HEK293 (cell line): Measurements from ENCODE around the gene FRMD4A.

Experiments used
- CTCF ChIA-PET: fragments of 350-600 bp; formaldehyde crosslinking; extraction: SDS; loops from one replicate; lab custom pipeline; 2021; ENCODE audit warnings: antibody characterized with exemption; lab: Yijun Ruan, JAX
- POLR2A ChIA-PET: fragments of 300-600 bp; formaldehyde crosslinking; extraction: SDS; loops from one replicate; lab custom pipeline; 2020; ENCODE audit warnings: antibody characterized with exemption, inconsistent platforms; lab: Yijun Ruan, JAX
- H3K27ac ChIP-seq: fragments of 200-500 bp; sonication (Bioruptor generic); 2 replicates; pipeline ENCODE4 v1.5.1; 2014; ENCODE audit warnings: low read depth, low read length, control low read depth, inconsistent platforms; ENCODE audit errors: extremely low read depth
- H3K36me3 ChIP-seq, 2 experiments: fragments of 200-500 bp in 1 of 2; sonication (Bioruptor generic) in 1 of 2; 1 replicate in 1 of 2; 2 replicates in 1 of 2; pipeline ENCODE4 v1.5.1; 2014 to 2017; ENCODE audit warnings: inconsistent platforms in 2 of 2, low read length in 2 of 2; ENCODE audit not compliant: control insufficient read depth in 2 of 2, insufficient read depth in 1 of 2
- H3K4me1 ChIP-seq: fragments of 200-500 bp; sonication (Bioruptor generic); 2 replicates; pipeline ENCODE4 v1.5.1; 2014; ENCODE audit warnings: mild to moderate bottlenecking, low read length, inconsistent platforms; ENCODE audit not compliant: control insufficient read depth, insufficient read depth
- H3K4me3 ChIP-seq: 2 replicates; pipeline ENCODE4 v1.5.1; 2011; ENCODE audit warnings: low read depth, mild to moderate bottlenecking, control low read depth, low read length, moderate library complexity
- H3K9me3 ChIP-seq: fragments of 200-500 bp; sonication (Bioruptor generic); 2 replicates; pipeline ENCODE4 v1.5.1; 2014; ENCODE audit warnings: low read depth, low read length, inconsistent platforms; ENCODE audit not compliant: control insufficient read depth, insufficient read depth
- BCL11A ChIP-seq: fragments of 450-650 bp; formaldehyde crosslinking; IDR thresholded peaks from 2 replicates; pipeline ENCODE4 v1.5.1; 2016; ENCODE audit warnings: low read depth, missing biosample characterization, missing genetic modification characterization
- CTCF ChIP-seq: fragments of 450-650 bp; formaldehyde crosslinking; IDR thresholded peaks from 2 replicates; pipeline ENCODE4 v1.5.1; 2016; ENCODE audit warnings: missing biosample characterization, missing genetic modification characterization
- MZF1 ChIP-seq: fragments of 450-650 bp; formaldehyde crosslinking; IDR thresholded peaks from 2 replicates; pipeline ENCODE4 v1.5.1; 2017; ENCODE audit warnings: missing biosample characterization, missing genetic modification characterization, borderline replicate concordance
- PRDM6 ChIP-seq: fragments of 450-650 bp; formaldehyde crosslinking; IDR thresholded peaks from 2 replicates; pipeline ENCODE4 v1.5.1; 2017; ENCODE audit warnings: missing biosample characterization, missing genetic modification characterization
- SP2 ChIP-seq: fragments of 450-650 bp; formaldehyde crosslinking; IDR thresholded peaks from 2 replicates; pipeline ENCODE4 v1.5.1; 2016; ENCODE audit warnings: missing biosample characterization, missing genetic modification characterization
- ZNF121 ChIP-seq: fragments of 450-650 bp; formaldehyde crosslinking; IDR thresholded peaks from 2 replicates; pipeline ENCODE4 v1.5.1; 2016; ENCODE audit warnings: missing biosample characterization, missing genetic modification characterization
- ZNF37A ChIP-seq: fragments of 450-650 bp; IDR thresholded peaks from 2 replicates; pipeline ENCODE4 v1.5.1; 2018; ENCODE audit warnings: missing biosample characterization, missing genetic modification characterization
- ZNF416 ChIP-seq: fragments of 450-650 bp; formaldehyde crosslinking; IDR thresholded peaks from 2 replicates; pipeline ENCODE4 v1.5.1; 2016; ENCODE audit warnings: missing biosample characterization, missing genetic modification characterization
- ZNF433 ChIP-seq: fragments of 450-650 bp; formaldehyde crosslinking; IDR thresholded peaks from 2 replicates; pipeline ENCODE4 v1.5.1; 2016; ENCODE audit warnings: missing biosample characterization, missing genetic modification characterization, low read depth
- ZNF600 ChIP-seq: fragments of 450-650 bp; formaldehyde crosslinking; IDR thresholded peaks from 2 replicates; pipeline ENCODE4 v1.5.1; 2016; ENCODE audit warnings: missing biosample characterization, missing genetic modification characterization
- ZNF623 ChIP-seq: fragments of 450-650 bp; formaldehyde crosslinking; IDR thresholded peaks from 2 replicates; pipeline ENCODE4 v1.5.1; 2016; ENCODE audit warnings: missing biosample characterization, missing genetic modification characterization
- ZNF707 ChIP-seq: fragments of 450-650 bp; formaldehyde crosslinking; IDR thresholded peaks from 2 replicates; pipeline ENCODE4 v1.5.1; 2016; ENCODE audit warnings: missing biosample characterization, missing genetic modification characterization
- ZSCAN23 ChIP-seq: fragments of 450-650 bp; formaldehyde crosslinking; IDR thresholded peaks from 2 replicates; pipeline ENCODE4 v1.5.1; 2016; ENCODE audit warnings: missing biosample characterization, missing genetic modification characterization
- TF ChIP-seq, protein P1 (sequence below): fragments of 450-650 bp; formaldehyde crosslinking; IDR thresholded peaks from 2 replicates; pipeline ENCODE4 v1.5.1; 2016; ENCODE audit warnings: missing biosample characterization, missing genetic modification characterization
- TF ChIP-seq, protein P2 (sequence below): fragments of 450-650 bp; formaldehyde crosslinking; IDR thresholded peaks from 2 replicates; pipeline ENCODE4 v1.5.1; 2016; ENCODE audit warnings: missing biosample characterization, missing genetic modification characterization
- TF ChIP-seq, protein P3 (sequence below): fragments of 450-650 bp; formaldehyde crosslinking; IDR thresholded peaks from 2 replicates; pipeline ENCODE4 v1.5.1; 2016; ENCODE audit warnings: missing biosample characterization, missing genetic modification characterization

FRMD4A gene

DNA sequence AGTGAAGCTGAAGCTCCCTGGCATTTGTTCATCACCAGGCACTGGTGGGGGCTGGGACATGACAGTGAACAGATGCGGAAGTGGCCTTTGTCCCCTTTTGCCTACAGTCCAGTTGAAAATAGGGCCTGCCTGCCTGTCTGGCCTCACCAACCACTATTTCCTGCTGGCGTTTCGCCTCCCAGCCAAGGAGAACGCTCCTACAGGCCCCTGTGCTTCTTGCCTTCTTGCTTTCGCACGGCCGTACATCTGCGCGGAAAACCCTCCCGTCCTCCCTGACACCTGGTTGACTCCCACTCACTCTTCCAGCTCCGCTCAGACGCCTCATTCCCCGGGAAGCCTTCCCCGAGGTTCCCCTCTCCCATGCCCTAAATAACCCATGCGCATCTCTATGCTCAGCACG is 426.7 kb downstream of the FRMD4A start:
- Histone ChIP-seq H3K9me3 (no peaks in the 10 kb centered on the region), H3K36me3 (no peaks in the 10 kb centered on the region), H3K4me3 (no peak overlapping the region), H3K27ac (no peak overlapping the region), H3K4me1 (no peaks in the 10 kb centered on the region)
- TF ChIP-seq ZNF416 (tag by site-specific recombination) (no peak), ZNF600 (no peak), ZNF433 (tag by site-specific recombination) (no peak), ZSCAN23 (no peak), MZF1 (tag by site-specific recombination) (no peak)
- ChIA-PET POLR2A (no interaction called here), CTCF (interaction anchor here (1.4 kb wide), 1 partner anchor 15 kb away, joined by 6 read pairs; no protein-coding TSS in a partner anchor)

DNA sequence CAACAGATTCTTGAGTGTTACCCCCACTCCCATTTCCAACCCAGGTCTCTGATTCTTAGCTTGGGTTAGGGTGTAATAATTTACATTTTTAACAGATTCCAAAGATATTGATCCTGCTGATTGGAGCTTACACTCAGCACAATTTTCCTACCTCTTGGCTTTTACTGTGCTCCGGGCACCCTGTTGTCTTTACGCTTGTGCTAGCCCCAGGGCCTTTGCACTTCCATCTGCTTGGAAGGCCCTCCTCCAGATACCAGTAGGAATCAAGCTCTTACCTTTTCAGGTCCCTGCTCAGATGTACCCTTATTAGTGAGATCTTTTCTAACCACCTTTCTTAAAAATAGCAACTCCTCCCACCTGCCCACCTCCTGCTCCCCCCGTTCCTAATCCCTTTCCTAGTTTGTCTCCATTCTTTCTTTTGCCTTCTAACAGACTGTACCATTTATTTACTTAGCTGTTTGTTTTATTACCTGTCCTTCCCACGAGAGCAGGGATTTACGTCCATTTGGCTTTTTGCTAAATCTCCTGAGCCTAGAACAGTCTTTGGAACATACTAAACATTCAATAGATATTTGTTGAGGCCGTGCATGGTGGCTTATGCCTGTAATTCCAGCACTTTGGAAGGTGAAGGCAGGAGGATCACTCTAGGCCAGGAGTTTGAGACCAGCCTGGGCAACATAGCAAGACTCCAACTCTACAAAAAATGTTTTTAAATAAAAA is 427.7 kb downstream of the FRMD4A start:
- no peak overlapping the region for H3K27ac ChIP-seq
- H3K4me3 ChIP-seq: no peak overlapping the region
- H3K4me1 ChIP-seq: no peaks in the 10 kb centered on the region
- ChIA-PET CTCF (interaction anchor here (1.4 kb wide), 1 partner anchor 16 kb away, joined by 6 read pairs; no protein-coding TSS in a partner anchor), POLR2A (interaction anchor here (0.7 kb wide), 1 partner anchor 157 kb away, joined by 4 read pairs; no protein-coding TSS in a partner anchor)
- no peaks in the 10 kb centered on the region for H3K36me3 ChIP-seq
- H3K9me3 ChIP-seq: no peaks in the 10 kb centered on the region
- TF ChIP-seq, protein P1, sequence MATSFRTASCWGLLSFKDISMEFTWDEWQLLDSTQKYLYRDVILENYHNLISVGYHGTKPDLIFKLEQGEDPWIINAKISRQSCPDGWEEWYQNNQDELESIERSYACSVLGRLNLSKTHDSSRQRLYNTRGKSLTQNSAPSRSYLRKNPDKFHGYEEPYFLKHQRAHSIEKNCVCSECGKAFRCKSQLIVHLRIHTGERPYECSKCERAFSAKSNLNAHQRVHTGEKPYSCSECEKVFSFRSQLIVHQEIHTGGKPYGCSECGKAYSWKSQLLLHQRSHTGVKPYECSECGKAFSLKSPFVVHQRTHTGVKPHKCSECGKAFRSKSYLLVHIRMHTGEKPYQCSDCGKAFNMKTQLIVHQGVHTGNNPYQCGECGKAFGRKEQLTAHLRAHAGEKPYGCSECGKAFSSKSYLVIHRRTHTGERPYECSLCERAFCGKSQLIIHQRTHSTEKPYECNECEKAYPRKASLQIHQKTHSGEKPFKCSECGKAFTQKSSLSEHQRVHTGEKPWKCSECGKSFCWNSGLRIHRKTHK (tag by site-specific recombination): no peak
- TF ChIP-seq ZNF623 (tag by site-specific recombination) (peak; percentile 80), ZNF121 (tag by site-specific recombination) (0 out of 2 replicates have a peak, but pooled peaks have one; percentile 51)
- TF ChIP-seq, protein P2, sequence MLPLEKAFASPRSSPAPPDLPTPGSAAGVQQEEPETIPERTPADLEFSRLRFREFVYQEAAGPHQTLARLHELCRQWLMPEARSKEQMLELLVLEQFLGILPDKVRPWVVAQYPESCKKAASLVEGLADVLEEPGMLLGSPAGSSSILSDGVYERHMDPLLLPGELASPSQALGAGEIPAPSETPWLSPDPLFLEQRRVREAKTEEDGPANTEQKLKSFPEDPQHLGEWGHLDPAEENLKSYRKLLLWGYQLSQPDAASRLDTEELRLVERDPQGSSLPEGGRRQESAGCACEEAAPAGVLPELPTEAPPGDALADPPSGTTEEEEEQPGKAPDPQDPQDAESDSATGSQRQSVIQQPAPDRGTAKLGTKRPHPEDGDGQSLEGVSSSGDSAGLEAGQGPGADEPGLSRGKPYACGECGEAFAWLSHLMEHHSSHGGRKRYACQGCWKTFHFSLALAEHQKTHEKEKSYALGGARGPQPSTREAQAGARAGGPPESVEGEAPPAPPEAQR (tag by site-specific recombination): no peak

DNA sequence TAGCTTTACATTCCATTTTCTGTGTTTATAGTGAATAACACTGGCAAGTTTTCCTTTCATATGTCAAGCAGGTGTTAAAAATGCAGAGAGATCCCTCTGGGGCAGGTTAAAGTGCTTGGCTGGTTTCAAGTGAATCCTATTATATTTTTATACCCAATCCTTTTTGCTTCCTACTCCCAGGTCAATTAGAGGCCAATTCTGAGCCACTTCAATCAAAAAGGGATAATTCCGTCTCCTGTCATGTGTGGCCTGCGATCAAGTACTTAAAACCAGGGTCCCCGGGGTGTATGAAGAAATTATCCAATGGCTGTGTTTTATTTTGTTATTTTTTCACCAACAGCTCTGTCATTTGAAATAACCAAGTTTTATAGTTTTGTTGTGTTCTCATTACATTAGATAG is 430.8 kb downstream of the FRMD4A start:
- ChIA-PET POLR2A (no interaction called here), CTCF (interaction anchor here (0.6 kb wide), 1 partner anchor 373 kb away, joined by 3 read pairs; no protein-coding TSS in a partner anchor)
- H3K27ac ChIP-seq: no peak overlapping the region
- no peaks in the 10 kb centered on the region for H3K36me3 ChIP-seq
- no peak for TF ChIP-seq PRDM6
- no peak for TF ChIP-seq ZNF707
- TF ChIP-seq SP2 (tag by site-specific recombination): no peak
- TF ChIP-seq CTCF: no peak
- TF ChIP-seq, protein P3, sequence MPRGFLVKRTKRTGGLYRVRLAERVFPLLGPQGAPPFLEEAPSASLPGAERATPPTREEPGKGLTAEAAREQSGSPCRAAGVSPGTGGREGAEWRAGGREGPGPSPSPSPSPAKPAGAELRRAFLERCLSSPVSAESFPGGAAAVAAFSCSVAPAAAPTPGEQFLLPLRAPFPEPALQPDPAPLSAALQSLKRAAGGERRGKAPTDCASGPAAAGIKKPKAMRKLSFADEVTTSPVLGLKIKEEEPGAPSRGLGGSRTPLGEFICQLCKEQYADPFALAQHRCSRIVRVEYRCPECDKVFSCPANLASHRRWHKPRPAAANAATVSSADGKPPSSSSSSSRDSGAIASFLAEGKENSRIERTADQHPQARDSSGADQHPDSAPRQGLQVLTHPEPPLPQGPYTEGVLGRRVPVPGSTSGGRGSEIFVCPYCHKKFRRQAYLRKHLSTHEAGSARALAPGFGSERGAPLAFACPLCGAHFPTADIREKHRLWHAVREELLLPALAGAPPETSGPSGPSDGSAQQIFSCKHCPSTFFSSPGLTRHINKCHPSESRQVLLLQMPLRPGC (tag by site-specific recombination): no peak
- TF ChIP-seq MZF1 (tag by site-specific recombination): no peak
- no peak for TF ChIP-seq BCL11A (tag by site-specific recombination)
- no peak for TF ChIP-seq ZNF37A
- H3K9me3 ChIP-seq: no peaks in the 10 kb centered on the region
- H3K4me1 ChIP-seq: no peaks in the 10 kb centered on the region
- no peak overlapping the region for H3K4me3 ChIP-seq
